GM23248 (cell line): ENCODE results near the gene SRMS.

Experiments used
- EZH2 ChIP-seq: fragments of 200-600 bp; sonication (generic); IDR thresholded peaks from 2 replicates; pipeline ENCODE4 v1.6.1; 2018; ENCODE audit warnings: antibody characterized with exemption, mild to moderate bottlenecking; ENCODE audit not compliant: insufficient read depth, poor library complexity, severe bottlenecking
- EZH2phosphoT487 ChIP-seq: fragments of 200-600 bp; sonication (generic); IDR thresholded peaks from 2 replicates; pipeline ENCODE4 v1.6.1; 2018; ENCODE audit warnings: antibody characterized with exemption, moderate library complexity, mild to moderate bottlenecking, low read depth; ENCODE audit not compliant: insufficient read depth

GRCh38 chr20:63518946-63519667, 28.4 kb downstream of the SRMS start:
- TF ChIP-seq EZH2phosphoT487, result no peak
- TF ChIP-seq EZH2, result no peak
